SU-DHL-6 (cell line): ENCODE data around the gene ANKZF1.

Source experiments
- H2AFZ ChIP-seq: fragments of 200-600 bp; sonication (generic); 2 replicates; pipeline ENCODE4 v1.6.1; 2014; ENCODE audit warnings: low read depth, mild to moderate bottlenecking, moderate library complexity, mixed read lengths, antibody characterized with exemption, low read length; ENCODE audit not compliant: severe bottlenecking
- H3F3A ChIP-seq: fragments of 200-600 bp; shearing (Covaris generic); 2 replicates; pipeline ENCODE4 v1.6.0; 2016; ENCODE audit warnings: antibody characterized with exemption, mild to moderate bottlenecking; ENCODE audit not compliant: insufficient read depth
- H3K27ac ChIP-seq: fragments of 200-600 bp; sonication (generic); 2 replicates; pipeline ENCODE4 v1.5.1; 2016; ENCODE audit warnings: low read depth, mild to moderate bottlenecking, low read length, moderate library complexity, mixed read lengths
- H3K27me3 ChIP-seq: fragments of 200-600 bp; sonication (generic), shearing (Covaris generic); 2 replicates; pipeline ENCODE4 v1.6.0; 2014; ENCODE audit warnings: mild to moderate bottlenecking, low read length
- H3K36me3 ChIP-seq: fragments of 200-600 bp; sonication (generic); 2 replicates; pipeline ENCODE4 v1.6.1; 2014; ENCODE audit warnings: mild to moderate bottlenecking, low read length, mixed read lengths
- H3K4me2 ChIP-seq: fragments of 300-600, 200-600 bp; shearing (Covaris generic), sonication (generic); 2 replicates; pipeline ENCODE4 v1.6.0; 2014; ENCODE audit warnings: low read length, low read depth, mild to moderate bottlenecking; ENCODE audit not compliant: poor library complexity, severe bottlenecking
- H3K4me3 ChIP-seq: fragments of 200-600 bp; sonication (generic); 2 replicates; pipeline ENCODE4 v1.5.1; 2014; ENCODE audit warnings: antibody characterized with exemption, low read length, mild to moderate bottlenecking, mixed read lengths; ENCODE audit not compliant: insufficient read depth, poor library complexity, severe bottlenecking
- H3K79me2 ChIP-seq: fragments of 200-600 bp; sonication (generic); 2 replicates; pipeline ENCODE4 v1.6.1; 2014; ENCODE audit warnings: mild to moderate bottlenecking, low read length, moderate library complexity; ENCODE audit not compliant: insufficient read depth
- H3K9ac ChIP-seq: fragments of 200-600 bp; sonication (generic); 2 replicates; pipeline ENCODE4 v1.7.0; 2014; ENCODE audit warnings: mild to moderate bottlenecking, low read length
- H3K9me2 ChIP-seq: fragments of 200-600 bp; sonication (generic); replicated peaks from 2 replicates; pipeline ENCODE4 v1.6.1; 2014; ENCODE audit warnings: low read length; ENCODE audit not compliant: insufficient read depth
- H3K9me3 ChIP-seq: fragments of 200-600 bp; sonication (generic); 2 replicates; pipeline ENCODE4 v1.6.1; 2014; ENCODE audit warnings: low read length, mixed read lengths; ENCODE audit not compliant: insufficient read depth
- H4K20me1 ChIP-seq: fragments of 200-600 bp; sonication (generic); 2 replicates; pipeline ENCODE4 v1.6.1; 2014; ENCODE audit warnings: low read depth, mild to moderate bottlenecking, antibody characterized with exemption, low read length, moderate library complexity, mixed read lengths
- EZH2phosphoT487 ChIP-seq: fragments of 200-600 bp; sonication (generic), shearing (Covaris generic); conservative IDR thresholded peaks from 2 replicates; pipeline ENCODE4 v1.6.1; 2018; ENCODE audit warnings: mild to moderate bottlenecking, antibody characterized with exemption, low read length, moderate library complexity, mixed read lengths
- TF ChIP-seq, protein P1 (sequence below): fragments of 200-600 bp; sonication (generic); IDR thresholded peaks from one replicate; pipeline ENCODE4 v1.5.1; 2017; ENCODE audit warnings: antibody characterized with exemption, mild to moderate bottlenecking, low read length, moderate library complexity; ENCODE audit not compliant: insufficient read depth, poor library complexity, severe bottlenecking

ANKZF1 gene

DNA sequence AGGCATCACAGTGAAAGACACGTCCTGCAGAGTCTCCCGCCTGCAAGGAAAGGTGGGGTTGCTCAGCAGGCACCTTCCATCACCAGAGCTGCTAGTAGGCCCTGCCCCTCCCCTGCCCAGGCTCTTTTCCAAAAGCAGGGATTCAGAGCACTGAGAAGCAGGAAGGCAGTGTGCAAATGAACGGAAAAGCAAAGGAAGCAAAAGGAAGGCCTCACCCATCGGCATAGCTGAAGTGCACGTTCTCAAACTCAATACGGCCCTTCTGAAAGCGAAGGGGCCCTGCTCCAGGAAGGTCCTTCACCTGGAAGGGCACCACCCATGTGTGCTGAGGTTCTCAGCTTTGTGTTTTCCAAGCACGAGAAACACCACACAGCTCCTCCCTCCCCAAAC lies 16.6 kb upstream of the ANKZF1 start:
- Histone ChIP-seq H3K36me3 (no peaks in the 10 kb centered on the region), H3K9ac (no peak overlapping the region), H3K79me2 (no peaks in the 10 kb centered on the region), H2AFZ (no peak overlapping the region), H4K20me1 (no peaks in the 10 kb centered on the region), H3K27me3 (no peaks in the 10 kb centered on the region), H3K27ac (no peak overlapping the region), H3K9me2 (no peaks in the 10 kb centered on the region), H3K4me3 (no peak overlapping the region), H3F3A (no peaks in the 10 kb centered on the region), H3K4me2 (no peak overlapping the region), H3K9me3 (no peaks in the 10 kb centered on the region)
- no peak for TF ChIP-seq EZH2phosphoT487
- TF ChIP-seq, protein P1, sequence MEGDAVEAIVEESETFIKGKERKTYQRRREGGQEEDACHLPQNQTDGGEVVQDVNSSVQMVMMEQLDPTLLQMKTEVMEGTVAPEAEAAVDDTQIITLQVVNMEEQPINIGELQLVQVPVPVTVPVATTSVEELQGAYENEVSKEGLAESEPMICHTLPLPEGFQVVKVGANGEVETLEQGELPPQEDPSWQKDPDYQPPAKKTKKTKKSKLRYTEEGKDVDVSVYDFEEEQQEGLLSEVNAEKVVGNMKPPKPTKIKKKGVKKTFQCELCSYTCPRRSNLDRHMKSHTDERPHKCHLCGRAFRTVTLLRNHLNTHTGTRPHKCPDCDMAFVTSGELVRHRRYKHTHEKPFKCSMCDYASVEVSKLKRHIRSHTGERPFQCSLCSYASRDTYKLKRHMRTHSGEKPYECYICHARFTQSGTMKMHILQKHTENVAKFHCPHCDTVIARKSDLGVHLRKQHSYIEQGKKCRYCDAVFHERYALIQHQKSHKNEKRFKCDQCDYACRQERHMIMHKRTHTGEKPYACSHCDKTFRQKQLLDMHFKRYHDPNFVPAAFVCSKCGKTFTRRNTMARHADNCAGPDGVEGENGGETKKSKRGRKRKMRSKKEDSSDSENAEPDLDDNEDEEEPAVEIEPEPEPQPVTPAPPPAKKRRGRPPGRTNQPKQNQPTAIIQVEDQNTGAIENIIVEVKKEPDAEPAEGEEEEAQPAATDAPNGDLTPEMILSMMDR = no peak

DNA sequence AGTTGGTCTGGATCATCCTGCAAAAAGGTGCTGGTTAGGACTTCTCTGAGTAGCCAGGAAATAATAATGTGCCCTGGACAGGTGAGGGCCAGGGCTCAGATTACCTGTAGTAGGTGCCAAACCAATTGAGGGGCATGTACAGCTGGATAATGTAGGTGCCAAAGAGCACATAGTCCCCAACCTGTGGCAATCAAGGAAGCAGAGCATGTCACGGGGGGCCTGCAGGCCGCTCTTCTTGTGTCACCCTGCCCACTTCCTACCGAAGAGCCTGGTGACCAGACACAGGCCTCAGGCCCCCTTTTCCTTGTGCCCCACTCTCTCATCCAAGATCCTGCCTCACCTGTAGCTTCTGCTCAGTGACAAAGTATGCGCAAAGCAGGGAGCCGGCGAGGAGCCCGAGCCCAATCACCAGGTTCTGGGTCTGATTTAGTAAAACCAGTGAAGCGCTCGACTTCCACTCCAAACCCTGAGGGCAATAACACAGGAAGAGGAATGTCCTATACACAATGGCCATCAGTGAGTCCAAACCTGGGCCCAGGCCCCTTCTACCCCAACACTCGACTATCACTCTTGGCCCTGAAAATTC lies 16.0 kb upstream of the ANKZF1 start:
- no peaks in the 10 kb centered on the region for H3K27me3 ChIP-seq
- no peak overlapping the region for H3K4me3 ChIP-seq
- H3K9me2 ChIP-seq = no peaks in the 10 kb centered on the region
- H3F3A ChIP-seq = no peaks in the 10 kb centered on the region
- H3K79me2 ChIP-seq = no peaks in the 10 kb centered on the region
- no peaks in the 10 kb centered on the region for H3K9me3 ChIP-seq
- no peaks in the 10 kb centered on the region for H4K20me1 ChIP-seq
- no peak overlapping the region for H3K9ac ChIP-seq
- no peaks in the 10 kb centered on the region for H3K36me3 ChIP-seq
- no peak overlapping the region for H3K27ac ChIP-seq
- no peak overlapping the region for H3K4me2 ChIP-seq
- no peak overlapping the region for H2AFZ ChIP-seq
- TF ChIP-seq, protein P1 = no peak
- TF ChIP-seq EZH2phosphoT487 = no peak

DNA sequence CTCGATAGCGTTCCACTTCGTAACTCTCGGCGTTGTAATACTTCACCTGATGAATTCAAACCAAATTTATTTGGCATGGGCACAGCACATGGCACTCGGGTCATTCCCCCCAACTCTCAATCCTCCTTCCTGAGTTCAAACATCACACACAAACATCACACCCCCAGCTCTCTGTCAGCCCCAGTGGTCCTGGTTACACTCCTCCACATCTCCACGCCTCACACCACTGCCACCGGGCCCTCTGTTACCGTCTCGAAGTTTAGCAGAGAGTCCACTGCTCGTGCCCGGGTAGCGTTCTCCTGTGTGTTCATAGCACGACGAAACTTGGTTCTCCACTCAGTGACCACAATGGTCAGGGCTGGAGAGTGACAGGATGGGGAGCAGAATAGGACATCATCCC lies 15.5 kb upstream of the ANKZF1 start:
- no peak overlapping the region for H3K4me3 ChIP-seq
- no peaks in the 10 kb centered on the region for H3K9me2 ChIP-seq
- H2AFZ ChIP-seq = no peak overlapping the region
- H3K27me3 ChIP-seq = no peaks in the 10 kb centered on the region
- no peaks in the 10 kb centered on the region for H3K79me2 ChIP-seq
- H3K9ac ChIP-seq = no peak overlapping the region
- no peaks in the 10 kb centered on the region for H3K36me3 ChIP-seq
- H4K20me1 ChIP-seq = no peaks in the 10 kb centered on the region
- TF ChIP-seq EZH2phosphoT487 = no peak
- TF ChIP-seq, protein P1 = no peak
- no peaks in the 10 kb centered on the region for H3F3A ChIP-seq
- H3K4me2 ChIP-seq = no peak overlapping the region
- no peak overlapping the region for H3K27ac ChIP-seq
- no peaks in the 10 kb centered on the region for H3K9me3 ChIP-seq
